GM12878 (cell line): ENCODE data around the gene OR52D1.

ENCODE experiments used
- EZH2 ChIP-seq: IDR thresholded peaks from 2 replicates; pipeline ENCODE4 v1.6.1; 2012; ENCODE audit warnings: low read depth, mild to moderate bottlenecking, control low read depth, inconsistent platforms, low read length, borderline replicate concordance; ENCODE audit not compliant: control insufficient read depth
- PBX3 ChIP-seq: IDR thresholded peaks from 2 replicates; pipeline ENCODE4 v1.6.1; 2011; ENCODE audit warnings: mild to moderate bottlenecking, low read depth, low read length, moderate library complexity; ENCODE audit not compliant: insufficient replicate concordance
- POLR2A ChIP-seq: IDR thresholded peaks from 2 replicates; pipeline ENCODE4 v1.6.1; 2011; ENCODE audit warnings: low read depth, mild to moderate bottlenecking, low read length
- POLR2AphosphoS5 ChIP-seq: IDR thresholded peaks from 2 replicates; pipeline ENCODE4 v1.6.1; 2011; ENCODE audit warnings: mild to moderate bottlenecking, low read length, inconsistent platforms
- TBL1XR1 ChIP-seq: IDR thresholded peaks from 2 replicates; pipeline ENCODE4 v1.6.1; 2012; ENCODE audit warnings: low read depth, low read length, improper control_type of control experiment
- TCF12 ChIP-seq: IDR thresholded peaks from 2 replicates; pipeline ENCODE4 v1.6.1; 2011; ENCODE audit warnings: low read depth, mild to moderate bottlenecking, low read length
- ZSCAN29 ChIP-seq: fragments of 450-650 bp; IDR thresholded peaks from 2 replicates; pipeline ENCODE4 v1.6.1; 2017; ENCODE audit warnings: mild to moderate bottlenecking, moderate library complexity

DNA sequence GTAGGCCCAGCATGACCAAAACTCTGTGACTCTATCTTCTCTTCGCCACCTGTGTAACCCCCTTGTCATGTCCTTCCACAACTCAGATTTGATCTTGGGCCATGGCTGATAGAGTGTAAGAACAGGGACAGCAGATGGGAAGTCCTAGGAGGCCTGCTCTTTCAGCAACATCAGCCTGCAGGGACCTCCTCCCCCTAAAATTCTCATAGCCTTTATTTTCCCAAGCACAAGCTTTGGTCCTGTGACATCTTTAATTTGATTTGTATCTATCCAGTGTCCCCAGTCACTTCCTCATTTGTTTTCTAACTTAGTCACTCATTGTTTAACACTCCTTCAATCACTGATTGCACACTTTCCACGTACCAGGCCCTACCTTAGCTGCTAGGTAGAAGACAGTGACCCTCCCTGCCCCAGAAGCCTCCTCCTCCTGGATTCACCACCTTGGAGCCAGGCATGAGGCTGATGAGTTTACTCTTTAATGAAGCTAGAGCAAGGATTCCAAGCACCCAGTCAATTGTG is 16.0 kb downstream of the OR52D1 start:
- TF ChIP-seq PBX3, result no peak
- no peak for TF ChIP-seq POLR2AphosphoS5
- no peak for TF ChIP-seq POLR2A
- no peak for TF ChIP-seq TBL1XR1
- no peak for TF ChIP-seq TCF12
- no peak for TF ChIP-seq ZSCAN29
- no peak for TF ChIP-seq EZH2
